Activated naive CD8-positive, alpha-beta T cell treated with anti-CD3 and anti-CD28 coated beads for 36 hours (primary cell): ENCODE results near the gene STAT5B. TPM values are rescaled to one million over a fixed set of nuclear protein-coding genes. Genes with fewer than 3 reads are reported as not detected.

Source experiments
- DNase-seq: peaks from one replicate; pipeline ENCODE4 v3.0.0; 2021
- H3K27ac Mint-ChIP-seq: one replicate; pipeline ENCODE4 v1.8.0; 2022; ENCODE audit warnings: mild to moderate bottlenecking, moderate library complexity, mixed read lengths
- H3K27me3 Mint-ChIP-seq: one replicate; pipeline ENCODE4 v1.8.0; 2022; ENCODE audit warnings: mild to moderate bottlenecking, mixed read lengths
- H3K36me3 Mint-ChIP-seq: one replicate; pipeline ENCODE4 v1.8.0; 2021; ENCODE audit warnings: mild to moderate bottlenecking, mixed read lengths
- H3K4me1 Mint-ChIP-seq: one replicate; pipeline ENCODE4 v1.8.0; 2021; ENCODE audit warnings: mixed read lengths
- H3K4me3 Mint-ChIP-seq: one replicate; pipeline ENCODE4 v1.8.0; 2022; ENCODE audit warnings: mild to moderate bottlenecking, moderate library complexity, mixed read lengths
- H3K9me3 Mint-ChIP-seq: one replicate; pipeline ENCODE4 v1.8.0; 2022; ENCODE audit warnings: mixed read lengths
- total RNA-seq, 2 experiments: library from RNA; stranded (reverse); gene quantifications; one replicate each; pipeline ENCODE4 v1.2.3, GENCODE V29; 2021

Gene STAT5B
- total RNA-seq, 2 experiments from 2014 or later, result 60.7 to 68.6 TPM

GRCh38 chr17:42184713-42185620, 91.2 kb downstream of the STAT5B start, which contains the start of gene HCRT:
HCRT (minus strand) TSS chr17:42185452; CDS start chr17:42185365, 87 bp downstream.
- Mint-ChIP-seq H3K27ac (peak within 1 kb of the TSS; percentile 79), H3K27me3 (peaks cover 29% of the 10 kb centered on the region), H3K36me3 (no peaks in the 10 kb centered on the region), H3K9me3 (no peaks in the 10 kb centered on the region), H3K4me1 (peaks cover 23% of the 10 kb centered on the region), H3K4me3 (peak within 1 kb of the TSS; percentile 64)
- no peak for DNase-seq

GRCh38 chr17:42183741-42184711, 92.2 kb downstream of the STAT5B start:
- peak overlapping the region; percentile 84 for H3K4me3 Mint-ChIP-seq
- H3K4me1 Mint-ChIP-seq, result peaks cover 31% of the 10 kb centered on the region
- peak overlapping the region; percentile 88 for H3K27ac Mint-ChIP-seq
- peak; percentile 88 for DNase-seq
- H3K36me3 Mint-ChIP-seq, result no peaks in the 10 kb centered on the region
- no peaks in the 10 kb centered on the region for H3K9me3 Mint-ChIP-seq
- H3K27me3 Mint-ChIP-seq, result peaks cover 38% of the 10 kb centered on the region

GRCh38 chr17:42182927-42183734, 93.1 kb downstream of the STAT5B start:
- H3K9me3 Mint-ChIP-seq, result no peaks in the 10 kb centered on the region
- peak overlapping the region; percentile 88 for H3K27ac Mint-ChIP-seq
- no peaks in the 10 kb centered on the region for H3K36me3 Mint-ChIP-seq
- peaks cover 39% of the 10 kb centered on the region for H3K4me1 Mint-ChIP-seq
- no peak for DNase-seq
- H3K4me3 Mint-ChIP-seq, result peak overlapping the region; percentile 84
- peaks cover 47% of the 10 kb centered on the region for H3K27me3 Mint-ChIP-seq

GRCh38 chr17:42181851-42182207, 94.4 kb downstream of the STAT5B start:
- peaks cover 39% of the 10 kb centered on the region for H3K4me1 Mint-ChIP-seq
- H3K36me3 Mint-ChIP-seq, result no peaks in the 10 kb centered on the region
- no peak for DNase-seq
- H3K4me3 Mint-ChIP-seq, result peak overlapping the region; percentile 57
- no peak overlapping the region for H3K27ac Mint-ChIP-seq
- H3K9me3 Mint-ChIP-seq, result no peaks in the 10 kb centered on the region
- H3K27me3 Mint-ChIP-seq, result peaks cover 47% of the 10 kb centered on the region

- DNase-seq, result peak; percentile 88
- Mint-ChIP-seq H3K9me3 (no peaks in the 10 kb centered on the region), H3K27me3 (peaks cover 47% of the 10 kb centered on the region), H3K4me3 (peak within 1 kb of the TSS; percentile 57), H3K36me3 (no peaks in the 10 kb centered on the region), H3K27ac (no peak within 1 kb of the TSS), H3K4me1 (peaks cover 39% of the 10 kb centered on the region)
These were observed 95.0 kb downstream of the STAT5B start, which contains the start of gene KCNH4 for GRCh38 chr17:42180922-42181850. KCNH4 (minus strand) TSS chr17:42181142; CDS start chr17:42180945, 197 bp downstream.

- peaks cover 39% of the 10 kb centered on the region for H3K4me1 Mint-ChIP-seq
- no peak for DNase-seq
- no peaks in the 10 kb centered on the region for H3K36me3 Mint-ChIP-seq
These were observed 95.7 kb downstream of the STAT5B start for GRCh38 chr17:42180411-42180921.

GRCh38 chr17:42179911-42180410, 96.2 kb downstream of the STAT5B start:
- DNase-seq, result peak; percentile 43
- Mint-ChIP-seq H3K36me3 (no peaks in the 10 kb centered on the region), H3K27me3 (peaks cover 47% of the 10 kb centered on the region), H3K4me1 (peaks cover 39% of the 10 kb centered on the region), H3K4me3 (peak overlapping the region; percentile 38), H3K9me3 (no peaks in the 10 kb centered on the region), H3K27ac (no peak overlapping the region)

More at GRCh38 chr17:42180411-42180921, 95.7 kb downstream of the STAT5B start:
- Mint-ChIP-seq H3K27me3 (peaks cover 47% of the 10 kb centered on the region), H3K9me3 (no peaks in the 10 kb centered on the region), H3K4me3 (peak overlapping the region; percentile 7), H3K27ac (no peak overlapping the region)

GRCh38 chr17:42179335-42179734, 96.9 kb downstream of the STAT5B start:
- DNase-seq, result no peak
- no peaks in the 10 kb centered on the region for H3K9me3 Mint-ChIP-seq
- H3K4me3 Mint-ChIP-seq, result no peak overlapping the region
- peaks cover 47% of the 10 kb centered on the region for H3K27me3 Mint-ChIP-seq
- H3K36me3 Mint-ChIP-seq, result no peaks in the 10 kb centered on the region
- peaks cover 33% of the 10 kb centered on the region for H3K4me1 Mint-ChIP-seq
- H3K27ac Mint-ChIP-seq, result no peak overlapping the region

- Mint-ChIP-seq H3K4me3 (no peak overlapping the region), H3K4me1 (peaks cover 32% of the 10 kb centered on the region), H3K36me3 (no peaks in the 10 kb centered on the region), H3K27me3 (peaks cover 47% of the 10 kb centered on the region), H3K27ac (no peak overlapping the region), H3K9me3 (no peaks in the 10 kb centered on the region)
- DNase-seq, result no peak
These were observed 97.4 kb downstream of the STAT5B start for GRCh38 chr17:42178817-42179216.

- H3K36me3 Mint-ChIP-seq, result no peaks in the 10 kb centered on the region
- peaks cover 22% of the 10 kb centered on the region for H3K4me1 Mint-ChIP-seq
- H3K27me3 Mint-ChIP-seq, result peaks cover 42% of the 10 kb centered on the region
- H3K27ac Mint-ChIP-seq, result no peak overlapping the region
- H3K4me3 Mint-ChIP-seq, result no peak overlapping the region
- no peak for DNase-seq
- H3K9me3 Mint-ChIP-seq, result no peaks in the 10 kb centered on the region
These were observed 98.5 kb downstream of the STAT5B start for GRCh38 chr17:42177684-42178083.

- Mint-ChIP-seq H3K27ac (no peak overlapping the region), H3K9me3 (no peaks in the 10 kb centered on the region), H3K27me3 (peaks cover 11% of the 10 kb centered on the region), H3K4me3 (no peak overlapping the region), H3K36me3 (no peaks in the 10 kb centered on the region), H3K4me1 (peaks cover 9% of the 10 kb centered on the region)
- DNase-seq, result no peak
These were observed 101.9 kb downstream of the STAT5B start for GRCh38 chr17:42174126-42174783.

GRCh38 chr17:42171831-42172230, 104.4 kb downstream of the STAT5B start:
- no peak overlapping the region for H3K27ac Mint-ChIP-seq
- H3K27me3 Mint-ChIP-seq, result no peaks in the 10 kb centered on the region
- no peak for DNase-seq
- H3K4me1 Mint-ChIP-seq, result no peaks in the 10 kb centered on the region
- no peak overlapping the region for H3K4me3 Mint-ChIP-seq
- no peaks in the 10 kb centered on the region for H3K36me3 Mint-ChIP-seq
- no peaks in the 10 kb centered on the region for H3K9me3 Mint-ChIP-seq

GRCh38 chr17:42169351-42169750, 106.8 kb downstream of the STAT5B start:
- Mint-ChIP-seq H3K4me3 (no peak overlapping the region), H3K36me3 (no peaks in the 10 kb centered on the region), H3K4me1 (no peaks in the 10 kb centered on the region), H3K9me3 (no peaks in the 10 kb centered on the region), H3K27me3 (no peaks in the 10 kb centered on the region), H3K27ac (no peak overlapping the region)
- no peak for DNase-seq
